Measurements from ENCODE around the gene SIGLEC15. TPM values are rescaled to one million over a fixed set of nuclear protein-coding genes. Genes with fewer than 3 reads are reported as not detected.

The SIGLEC15 gene
- total RNA-seq, 2 donors from 2014 or later, result 0.26 to 2.0 TPM

GRCh38 chr18:45889419-45890064 lies 64.1 kb downstream of the SIGLEC15 start:
- Histone ChIP-seq H3K4me1 (no peaks in the 10 kb centered on the region), H3K27me3 (no peaks in the 10 kb centered on the region), H3K9me3 (no peaks in the 10 kb centered on the region), H3K36me3 (replicated peaks in 1 of 2; ENCODE audit: insufficient read depth in 1 of 2, low read depth in 2 of 2) (peaks cover 0 to 6% of the 10 kb centered on the region in 2 donors), H3K27ac (no peak overlapping the region), H3K4me3 (no peak overlapping the region)
- WGBS, 2 donors, result 78 to 94% methylated on average over 3 of the region's 3 CpGs
- TF ChIP-seq CTCF (IDR thresholded peaks at IDR 0.05), result no peak
- TF ChIP-seq POLR2A (IDR thresholded peaks at IDR 0.05), result no peak
- intact Hi-C loops (cut with DNase I), result no loop called here
- ATAC-seq (no peak), DNase-seq (no peak)

- TF ChIP-seq POLR2A (IDR thresholded peaks at IDR 0.05), result no peak
- TF ChIP-seq CTCF (IDR thresholded peaks at IDR 0.05), result no peak
- Histone ChIP-seq H3K4me3 (no peak overlapping the region), H3K27ac (no peak overlapping the region), H3K27me3 (no peaks in the 10 kb centered on the region), H3K4me1 (no peaks in the 10 kb centered on the region), H3K9me3 (no peaks in the 10 kb centered on the region), H3K36me3 (replicated peaks in 1 of 2; ENCODE audit: insufficient read depth in 1 of 2, low read depth in 2 of 2) (peaks cover 0 to 2% of the 10 kb centered on the region in 2 donors)
- intact Hi-C loops (cut with DNase I), result no loop called here
- ATAC-seq, result no peak
- peak in 1 of 4 donors; percentile 44 for DNase-seq
- WGBS, 2 donors, result 78 to 100% methylated on average over 1 of the region's 1 CpG
Observed at GRCh38 chr18:45890606-45891005, 65.1 kb downstream of the SIGLEC15 start.

GRCh38 chr18:45891806-45892205 lies 66.3 kb downstream of the SIGLEC15 start:
- Histone ChIP-seq H3K4me1 (no peaks in the 10 kb centered on the region), H3K4me3 (no peak overlapping the region), H3K36me3 (replicated peaks in 1 of 2; ENCODE audit: insufficient read depth in 1 of 2, low read depth in 2 of 2) (peaks cover 0 to 2% of the 10 kb centered on the region in 2 donors), H3K27me3 (no peaks in the 10 kb centered on the region), H3K9me3 (no peaks in the 10 kb centered on the region), H3K27ac (no peak overlapping the region)
- 86 to 88% methylated on average over 2 of the region's 2 CpGs for WGBS, 2 donors
- intact Hi-C loops (cut with DNase I), result no loop called here
- no peak for TF ChIP-seq POLR2A (IDR thresholded peaks at IDR 0.05)
- TF ChIP-seq CTCF (IDR thresholded peaks at IDR 0.05), result no peak
- ATAC-seq (no peak), DNase-seq (no peak)

Small RNA genes lying within 50 kb of the gene (small RNA-seq; reads per million reads assigned to genes)
- not detected for gene AC087685.1

Other genes starting within 250 kb of the SIGLEC15 start
- gene SLC14A2, start 210.2 kb upstream of the SIGLEC15 start, total RNA-seq, result not detected
- 10 to 100 TPM in 1 of 2 donors, 1 to 10 TPM in 1; 3.6 to 12.5 TPM for gene SLC14A1, start 101.5 kb upstream of the SIGLEC15 start, total RNA-seq
- 10 to 100 TPM; 13.2 to 14.5 TPM for gene EPG5, start 141.7 kb downstream of the SIGLEC15 start, total RNA-seq
- 1 to 10 TPM; 1.6 to 4.4 TPM for gene PSTPIP2, start 246.6 kb downstream of the SIGLEC15 start, total RNA-seq